ENCODE results near the gene INTS6.

The INTS6 gene

GRCh38 chr13:51452361-51453206, at the start of gene INTS6:
Gene INTS6, minus strand, starts transcription at chr13:51453036. Its CDS starts 511 bp downstream, at chr13:51452525.
- DNase-seq (ENCODE audit: low spot score) = peak; percentile 100

GRCh38 chr13:51502153-51502651, 49.4 kb upstream of the INTS6 start:
- DNase-seq (ENCODE audit: low spot score) = no peak

- no peak for DNase-seq (ENCODE audit: low spot score)
Observed at GRCh38 chr13:51501592-51502152, 48.8 kb upstream of the INTS6 start.

GRCh38 chr13:51501096-51501495, 48.3 kb upstream of the INTS6 start:
- no peak for DNase-seq (ENCODE audit: low spot score)

- DNase-seq (ENCODE audit: low spot score) = no peak
Observed at GRCh38 chr13:51500687-51501086, 47.9 kb upstream of the INTS6 start.

- no peak for DNase-seq (ENCODE audit: low spot score)
Observed at GRCh38 chr13:51499841-51500240, 47.0 kb upstream of the INTS6 start.

GRCh38 chr13:51495316-51495715, 42.5 kb upstream of the INTS6 start:
- no peak for DNase-seq (ENCODE audit: low spot score)

GRCh38 chr13:51494156-51494555, 41.3 kb upstream of the INTS6 start:
- no peak for DNase-seq (ENCODE audit: low spot score)

- DNase-seq (ENCODE audit: low spot score) = no peak
Observed at GRCh38 chr13:51488212-51488611, 35.4 kb upstream of the INTS6 start.

- DNase-seq (ENCODE audit: low spot score) = no peak
Observed at GRCh38 chr13:51481656-51482055, 28.8 kb upstream of the INTS6 start.

- DNase-seq (ENCODE audit: low spot score) = peak; percentile 15
Observed at GRCh38 chr13:51479199-51479523, 26.3 kb upstream of the INTS6 start.

GRCh38 chr13:51478418-51479198, 25.8 kb upstream of the INTS6 start:
- no peak for DNase-seq (ENCODE audit: low spot score)

- no peak for DNase-seq (ENCODE audit: low spot score)
Observed at GRCh38 chr13:51477653-51478324, 25.0 kb upstream of the INTS6 start.

- no peak for DNase-seq (ENCODE audit: low spot score)
Observed at GRCh38 chr13:51477149-51477548, 24.3 kb upstream of the INTS6 start.

- no peak for DNase-seq (ENCODE audit: low spot score)
Observed at GRCh38 chr13:51475727-51476501, 23.1 kb upstream of the INTS6 start.

GRCh38 chr13:51469790-51470189, 17.0 kb upstream of the INTS6 start:
- DNase-seq (ENCODE audit: low spot score) = no peak

- DNase-seq (ENCODE audit: low spot score) = no peak
Observed at GRCh38 chr13:51467730-51468129, 14.9 kb upstream of the INTS6 start.

- DNase-seq (ENCODE audit: low spot score) = no peak
Observed at GRCh38 chr13:51465124-51465523, 12.3 kb upstream of the INTS6 start.

- no peak for DNase-seq (ENCODE audit: low spot score)
Observed at GRCh38 chr13:51457086-51457815, 4.4 kb upstream of the INTS6 start.

GRCh38 chr13:51456510-51456909, 3.7 kb upstream of the INTS6 start:
- no peak for DNase-seq (ENCODE audit: low spot score)

GRCh38 chr13:51455532-51455931, 2.7 kb upstream of the INTS6 start:
- DNase-seq (ENCODE audit: low spot score) = no peak

Measured in putamen (tissue), 1 donor.